Testis (tissue), 3 donors: ENCODE data around the gene STAG1. TPM values are rescaled to one million over a fixed set of nuclear protein-coding genes. Genes with fewer than 3 reads are reported as not detected.

Experiments used
- DNase-seq: peaks from one replicate; pipeline ENCODE4 v3.0.0-alpha.2; 2019
- H3K27ac ChIP-seq, 2 donors: fragments of 200-600 bp; sonication (generic); one replicate each; pipeline ENCODE4 v1.5.1; 2019
- H3K27me3 ChIP-seq: fragments of 200-600 bp; sonication (generic); one replicate; pipeline ENCODE4 v1.5.1; 2019
- H3K36me3 ChIP-seq: fragments of 200-600 bp; sonication (generic); one replicate; pipeline ENCODE4 v1.5.1; 2017; ENCODE audit warnings: low read depth; ENCODE audit errors: missing control alignments
- H3K4me1 ChIP-seq: fragments of 200-600 bp; sonication (generic); one replicate; pipeline ENCODE4 v1.5.1; 2019
- H3K4me3 ChIP-seq, 2 donors: fragments of 200-600 bp; sonication (generic); one replicate each; pipeline ENCODE4 v1.5.1; 2017 to 2019
- H3K9me3 ChIP-seq: fragments of 200-600 bp; sonication (generic); one replicate; pipeline ENCODE4 v1.5.1; 2017
- POLR2A ChIP-seq: fragments of 450-650 bp; IDR thresholded peaks from one replicate; pipeline ENCODE4 v1.6.1; 2017; ENCODE audit warnings: antibody characterized with exemption, mild to moderate bottlenecking, moderate library complexity
- WGBS, 2 donors: methylation state at CpG; one replicate each; pipeline ENCODE4 v1.1.5; 2018; 5-methylcytosine and 5-hydroxymethylcytosine counted together
- intact Hi-C: fragments of 100-400 bp; cut with DNase I; formaldehyde crosslinking; loops from one replicate; pipeline ENCODE4 v1.15.1; 2023; ENCODE audit warnings: low total_unique reads
- polyA plus RNA-seq: library from polyadenylated mRNA; stranded (reverse); fragments of 350-450 nt; fragmentation: Illumina TruSeq; extraction: RNeasy Lipid Tissue Mini Kit (QIAGEN cat#74804); gene quantifications from one replicate; pipeline ENCODE4 v1.2.3, GENCODE V29; 2014; ENCODE audit warnings: low read depth, low replicate concordance; ENCODE audit not compliant: insufficient read depth
- total RNA-seq, 2 donors: library from RNA; depleted of rRNA; stranded (reverse); fragments of >200 nt; gene quantifications; one replicate each; pipeline ENCODE4 v1.2.3, GENCODE V29; 2016
- TF ChIP-seq, protein P1 (sequence below), 3 experiments: fragments of 450-650 bp in 2 of 3; fragments of 200-600 bp in 1 of 3; sonication (generic) in 1 of 3; IDR thresholded peaks; one replicate each; pipeline ENCODE4 v1.5.1; 2016 to 2019; ENCODE audit warnings: antibody characterized with exemption in 3 of 3, mild to moderate bottlenecking in 2 of 3, moderate library complexity in 1 of 3

STAG1 gene
- total and polyA plus RNA-seq, 3 donors from 2014 or later: 14.3 to 45.3 (median 40.2) TPM

DNA sequence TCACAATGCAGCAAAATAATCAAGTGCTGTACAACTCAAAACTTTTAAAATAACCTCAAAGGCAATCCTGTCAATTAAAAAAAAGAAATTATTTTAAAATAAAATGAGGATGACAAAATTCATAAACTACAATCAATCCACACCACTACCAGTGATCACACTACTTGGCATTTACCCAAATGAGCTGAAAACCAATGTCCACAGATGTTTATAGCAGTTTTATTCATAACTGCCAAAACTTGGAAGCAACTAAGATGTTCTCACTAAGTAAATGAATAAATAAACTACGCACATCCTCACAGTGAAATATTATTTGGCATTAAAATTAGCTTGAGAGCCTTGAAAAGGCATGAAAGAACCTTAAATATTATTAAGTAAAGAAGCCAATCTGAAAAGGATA is 121.3 kb downstream of the STAG1 start:
- DNase-seq: no peak
- Histone ChIP-seq H3K27ac (no peak overlapping the region), H3K27me3 (no peaks in the 10 kb centered on the region), H3K4me1 (no peaks in the 10 kb centered on the region), H3K9me3 (no peaks in the 10 kb centered on the region), H3K36me3 (no peaks in the 10 kb centered on the region), H3K4me3 (no peak overlapping the region)
- WGBS, 2 donors: 61 to 63% methylated on average over 1 of the region's 1 CpG
- TF ChIP-seq, protein P1, sequence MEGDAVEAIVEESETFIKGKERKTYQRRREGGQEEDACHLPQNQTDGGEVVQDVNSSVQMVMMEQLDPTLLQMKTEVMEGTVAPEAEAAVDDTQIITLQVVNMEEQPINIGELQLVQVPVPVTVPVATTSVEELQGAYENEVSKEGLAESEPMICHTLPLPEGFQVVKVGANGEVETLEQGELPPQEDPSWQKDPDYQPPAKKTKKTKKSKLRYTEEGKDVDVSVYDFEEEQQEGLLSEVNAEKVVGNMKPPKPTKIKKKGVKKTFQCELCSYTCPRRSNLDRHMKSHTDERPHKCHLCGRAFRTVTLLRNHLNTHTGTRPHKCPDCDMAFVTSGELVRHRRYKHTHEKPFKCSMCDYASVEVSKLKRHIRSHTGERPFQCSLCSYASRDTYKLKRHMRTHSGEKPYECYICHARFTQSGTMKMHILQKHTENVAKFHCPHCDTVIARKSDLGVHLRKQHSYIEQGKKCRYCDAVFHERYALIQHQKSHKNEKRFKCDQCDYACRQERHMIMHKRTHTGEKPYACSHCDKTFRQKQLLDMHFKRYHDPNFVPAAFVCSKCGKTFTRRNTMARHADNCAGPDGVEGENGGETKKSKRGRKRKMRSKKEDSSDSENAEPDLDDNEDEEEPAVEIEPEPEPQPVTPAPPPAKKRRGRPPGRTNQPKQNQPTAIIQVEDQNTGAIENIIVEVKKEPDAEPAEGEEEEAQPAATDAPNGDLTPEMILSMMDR (IDR thresholded peaks at IDR 0.05): no peak
- TF ChIP-seq POLR2A: no peak
- intact Hi-C loops: no loop called here

DNA sequence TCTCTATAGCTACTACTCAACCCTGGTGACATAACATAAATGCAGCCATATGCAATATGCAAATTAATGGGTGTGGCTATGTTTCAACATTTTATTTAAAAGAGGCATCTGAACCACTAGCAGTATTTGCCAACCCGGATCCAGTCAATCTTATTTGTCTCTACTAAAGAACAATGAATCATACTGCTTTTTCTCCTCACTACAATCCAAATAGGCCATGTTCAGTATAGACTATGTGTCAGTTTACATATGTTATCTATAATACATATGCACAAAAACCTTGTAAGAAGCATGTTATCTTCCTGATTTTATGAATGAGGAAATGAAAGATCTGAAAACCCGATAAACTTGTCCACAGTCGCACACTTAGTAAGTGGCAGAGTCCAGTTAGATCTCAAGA is 125.7 kb downstream of the STAG1 start:
- Histone ChIP-seq H3K4me1 (no peaks in the 10 kb centered on the region), H3K27ac (no peak overlapping the region)
- intact Hi-C loops: no loop called here

DNA sequence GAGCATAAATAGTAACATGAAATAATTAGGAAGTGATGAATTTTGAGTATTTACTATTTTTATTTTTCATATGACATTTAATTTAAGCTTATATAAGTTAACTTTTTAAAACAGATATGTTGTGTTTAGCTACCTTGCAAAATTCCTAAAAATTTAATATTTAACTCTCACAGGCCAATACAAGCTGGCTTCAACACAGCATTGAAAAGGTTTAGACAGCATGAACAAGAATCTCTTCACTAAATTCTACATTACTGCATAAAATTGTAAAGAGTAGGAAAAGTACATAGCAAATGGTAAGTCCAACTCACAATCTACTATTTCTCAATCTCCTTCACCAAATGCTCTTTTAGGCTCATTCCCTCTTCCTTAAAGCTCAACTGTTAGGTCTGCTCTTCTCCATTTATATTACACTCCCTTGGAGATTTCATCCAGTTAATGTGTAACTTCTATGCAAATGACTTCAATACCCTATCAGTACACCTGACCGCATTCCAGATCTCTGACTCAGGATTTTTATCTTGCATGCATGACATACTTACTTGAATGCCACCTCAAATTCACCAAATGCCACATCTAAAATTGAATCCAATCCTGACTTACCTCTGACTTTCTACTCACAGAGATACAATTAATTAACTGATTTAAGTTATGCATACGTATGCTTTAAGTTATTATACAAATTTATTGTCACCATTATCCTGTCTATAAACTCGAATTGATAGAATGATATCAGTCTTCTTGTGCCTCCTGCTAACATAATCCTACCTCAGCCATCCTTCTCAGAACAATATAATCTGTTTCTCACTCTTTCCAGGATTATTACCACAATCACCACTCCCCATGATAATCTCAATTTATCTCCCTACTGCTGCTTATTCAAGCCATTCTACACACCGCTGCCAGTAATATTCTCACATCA is 127.0 kb downstream of the STAG1 start:
- DNase-seq: no peak
- H3K4me3 ChIP-seq: no peak overlapping the region
- intact Hi-C loops: no loop called here
- H3K27me3 ChIP-seq: no peaks in the 10 kb centered on the region
- no peak overlapping the region for H3K27ac ChIP-seq
- WGBS, 2 donors: 91 to 97% methylated on average over 4 of the region's 4 CpGs
- no peaks in the 10 kb centered on the region for H3K9me3 ChIP-seq
- no peaks in the 10 kb centered on the region for H3K36me3 ChIP-seq
- no peaks in the 10 kb centered on the region for H3K4me1 ChIP-seq
- TF ChIP-seq, protein P1 (IDR thresholded peaks at IDR 0.05): no peak
- no peak for TF ChIP-seq POLR2A

More for the DNA sequence above, 125.7 kb downstream of the STAG1 start:
- Histone ChIP-seq H3K9me3 (no peaks in the 10 kb centered on the region), H3K36me3 (no peaks in the 10 kb centered on the region), H3K27me3 (no peaks in the 10 kb centered on the region), H3K4me3 (no peak overlapping the region)
- 90 to 91% methylated on average over 3 of the region's 3 CpGs for WGBS, 2 donors
- DNase-seq: no peak
- TF ChIP-seq POLR2A: no peak
- TF ChIP-seq, protein P1 (IDR thresholded peaks at IDR 0.05): no peak

DNA sequence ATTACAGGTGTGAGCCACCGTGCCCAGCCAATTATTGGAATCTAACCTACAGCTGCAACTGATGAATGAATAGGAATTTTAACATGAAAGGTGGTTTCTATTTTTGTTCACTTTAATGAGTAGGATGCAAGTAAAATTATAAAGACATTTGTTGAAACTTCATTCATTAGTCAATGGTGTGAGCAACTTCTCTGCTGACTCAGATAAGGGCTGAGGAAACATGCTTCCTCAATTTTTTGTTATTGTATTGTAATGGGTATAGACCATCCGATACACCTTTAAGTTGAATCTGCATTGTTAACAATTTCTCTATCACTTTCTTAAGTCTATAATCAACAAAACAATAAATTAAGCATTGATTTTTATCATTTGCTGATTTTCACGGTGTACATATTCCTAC is 127.8 kb downstream of the STAG1 start:
- intact Hi-C loops: no loop called here
- Histone ChIP-seq H3K27ac (no peak overlapping the region), H3K27me3 (no peaks in the 10 kb centered on the region), H3K4me3 (no peak overlapping the region), H3K9me3 (no peaks in the 10 kb centered on the region), H3K4me1 (no peaks in the 10 kb centered on the region), H3K36me3 (no peaks in the 10 kb centered on the region)
- 93 to 98% methylated on average over 3 of the region's 3 CpGs for WGBS, 2 donors
- TF ChIP-seq POLR2A: no peak
- TF ChIP-seq, protein P1 (IDR thresholded peaks at IDR 0.05): no peak
- no peak for DNase-seq
